Parathyroid adenoma (tissue), 2 donors: ENCODE measurements around the gene THSD4.

Source experiments
- H2AFZ ChIP-seq: fragments of 300-600 bp; sonication (generic); one replicate; pipeline ENCODE4 v1.7.0; 2017; ENCODE audit warnings: antibody characterized with exemption, mild to moderate bottlenecking
- H3K27ac ChIP-seq: fragments of 300-600 bp; sonication (generic); one replicate; pipeline ENCODE4 v1.7.0; 2017
- H3K27me3 ChIP-seq: fragments of 300-600 bp; sonication (generic); one replicate; pipeline ENCODE4 v1.7.0; 2017; ENCODE audit warnings: low read length; ENCODE audit not compliant: control insufficient read depth, insufficient read depth
- H3K36me3 ChIP-seq: fragments of 300-600 bp; sonication (generic); one replicate; pipeline ENCODE4 v1.7.0; 2017; ENCODE audit warnings: low read length; ENCODE audit not compliant: control insufficient read depth, insufficient read depth
- H3K4me1 ChIP-seq: fragments of 300-600 bp; sonication (generic); one replicate; pipeline ENCODE4 v1.7.0; 2017; ENCODE audit warnings: control low read depth
- H3K4me2 ChIP-seq: fragments of 300-600 bp; sonication (generic); one replicate; pipeline ENCODE4 v1.7.0; 2017; ENCODE audit warnings: low read length
- H3K4me3 ChIP-seq: fragments of 300-600 bp; sonication (generic); one replicate; pipeline ENCODE4 v1.7.0; 2017; ENCODE audit warnings: low read depth, low read length
- H3K79me2 ChIP-seq: fragments of 300-600 bp; sonication (generic); one replicate; pipeline ENCODE4 v1.7.0; 2017; ENCODE audit warnings: control low read depth
- H3K9ac ChIP-seq: fragments of 300-600 bp; sonication (generic); one replicate; pipeline ENCODE4 v1.7.0; 2017; ENCODE audit warnings: mild to moderate bottlenecking
- H3K9me3 ChIP-seq: fragments of 300-600 bp; sonication (generic); one replicate; pipeline ENCODE4 v1.7.0; 2017; ENCODE audit warnings: low read length; ENCODE audit not compliant: control insufficient read depth
- TF ChIP-seq, protein P1 (sequence below): fragments of 300-600 bp; sonication (generic); IDR thresholded peaks from one replicate; pipeline ENCODE4 v1.7.0; 2017; ENCODE audit warnings: antibody characterized with exemption, mild to moderate bottlenecking
- donor health status: primary hyperparathyroidism.

The THSD4 gene

DNA sequence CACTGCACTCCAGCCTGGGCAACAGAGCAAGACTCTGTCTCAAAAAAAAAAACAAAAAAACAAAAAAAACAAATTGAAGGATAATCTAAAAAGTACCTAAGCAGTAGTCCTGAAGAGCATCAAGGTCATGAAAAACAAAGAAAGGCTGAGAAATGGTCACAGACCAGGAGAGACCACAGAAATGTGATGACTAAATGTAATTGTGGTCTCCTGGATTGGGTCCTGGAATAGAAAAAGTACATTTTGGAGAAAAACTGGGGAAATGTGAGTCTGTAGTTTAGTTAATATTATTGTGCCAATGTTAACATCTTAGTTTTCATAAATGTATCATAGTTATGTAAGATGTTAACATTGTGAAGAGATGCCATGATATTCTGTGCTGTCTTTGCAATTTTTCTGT, 427.6 kb downstream of the THSD4 start:
- H2AFZ ChIP-seq, result no peak overlapping the region
- H3K36me3 ChIP-seq, result no peaks in the 10 kb centered on the region
- TF ChIP-seq, protein P1, sequence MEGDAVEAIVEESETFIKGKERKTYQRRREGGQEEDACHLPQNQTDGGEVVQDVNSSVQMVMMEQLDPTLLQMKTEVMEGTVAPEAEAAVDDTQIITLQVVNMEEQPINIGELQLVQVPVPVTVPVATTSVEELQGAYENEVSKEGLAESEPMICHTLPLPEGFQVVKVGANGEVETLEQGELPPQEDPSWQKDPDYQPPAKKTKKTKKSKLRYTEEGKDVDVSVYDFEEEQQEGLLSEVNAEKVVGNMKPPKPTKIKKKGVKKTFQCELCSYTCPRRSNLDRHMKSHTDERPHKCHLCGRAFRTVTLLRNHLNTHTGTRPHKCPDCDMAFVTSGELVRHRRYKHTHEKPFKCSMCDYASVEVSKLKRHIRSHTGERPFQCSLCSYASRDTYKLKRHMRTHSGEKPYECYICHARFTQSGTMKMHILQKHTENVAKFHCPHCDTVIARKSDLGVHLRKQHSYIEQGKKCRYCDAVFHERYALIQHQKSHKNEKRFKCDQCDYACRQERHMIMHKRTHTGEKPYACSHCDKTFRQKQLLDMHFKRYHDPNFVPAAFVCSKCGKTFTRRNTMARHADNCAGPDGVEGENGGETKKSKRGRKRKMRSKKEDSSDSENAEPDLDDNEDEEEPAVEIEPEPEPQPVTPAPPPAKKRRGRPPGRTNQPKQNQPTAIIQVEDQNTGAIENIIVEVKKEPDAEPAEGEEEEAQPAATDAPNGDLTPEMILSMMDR, result no peak
- no peak overlapping the region for H3K27ac ChIP-seq
- H3K27me3 ChIP-seq, result no peaks in the 10 kb centered on the region
- H3K4me3 ChIP-seq, result no peak overlapping the region
- H3K79me2 ChIP-seq, result no peaks in the 10 kb centered on the region
- H3K9me3 ChIP-seq, result no peaks in the 10 kb centered on the region
- no peak overlapping the region for H3K9ac ChIP-seq
- peaks cover 4% of the 10 kb centered on the region for H3K4me1 ChIP-seq
- no peak overlapping the region for H3K4me2 ChIP-seq

DNA sequence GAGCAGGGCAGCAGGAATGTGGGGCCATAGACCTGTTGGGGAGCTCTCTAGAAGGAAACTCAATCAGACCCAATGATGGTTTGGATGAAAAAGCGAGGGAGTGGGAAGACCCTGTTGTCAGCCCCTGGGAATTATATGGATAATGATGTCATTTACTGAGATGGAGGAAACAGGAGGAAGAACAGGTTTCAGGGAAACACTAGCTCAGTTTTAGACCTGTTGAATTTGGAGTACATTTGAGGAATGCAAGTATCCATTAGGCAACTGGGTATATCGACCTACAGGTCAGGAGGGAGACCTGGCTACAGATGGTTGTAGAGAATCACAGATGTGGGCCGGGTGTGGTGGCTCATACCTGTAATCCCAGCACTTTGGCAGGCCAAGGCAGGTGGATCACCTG, 428.1 kb downstream of the THSD4 start:
- Histone ChIP-seq H3K9ac (no peak overlapping the region), H3K36me3 (no peaks in the 10 kb centered on the region), H3K4me1 (peaks cover 6% of the 10 kb centered on the region), H3K27me3 (no peaks in the 10 kb centered on the region), H3K4me3 (no peak overlapping the region), H3K27ac (no peak overlapping the region), H3K4me2 (no peak overlapping the region), H2AFZ (no peak overlapping the region), H3K9me3 (no peaks in the 10 kb centered on the region), H3K79me2 (no peaks in the 10 kb centered on the region)
- TF ChIP-seq, protein P1, result no peak

DNA sequence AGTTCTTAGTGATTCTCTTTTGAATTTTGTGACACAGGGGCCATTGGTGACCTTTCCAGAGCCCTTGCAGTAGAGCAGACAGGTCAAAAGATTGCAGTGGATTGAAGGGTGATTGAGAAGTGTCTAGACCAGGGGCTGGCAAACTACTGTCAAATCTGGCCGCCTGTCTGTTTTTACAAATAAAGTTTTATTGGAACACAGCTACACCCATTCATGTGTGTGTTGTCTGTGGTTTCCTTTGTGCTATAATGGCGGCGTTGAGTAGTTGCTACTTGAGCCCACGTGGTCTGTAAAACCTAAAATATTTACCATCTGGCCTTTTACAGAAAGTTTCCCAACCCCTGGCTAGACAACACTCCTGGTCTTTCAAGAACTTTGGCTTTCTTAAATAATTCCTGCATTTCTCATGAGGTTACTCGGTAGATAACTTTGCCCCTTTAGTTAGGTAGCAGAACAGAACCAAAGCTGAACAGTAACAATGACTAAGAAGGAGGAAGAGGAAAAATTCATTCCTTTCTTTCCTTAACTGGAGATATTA, 430.0 kb downstream of the THSD4 start:
- Histone ChIP-seq H3K4me3 (no peak overlapping the region), H3K79me2 (no peaks in the 10 kb centered on the region), H3K4me2 (no peak overlapping the region), H3K9me3 (no peaks in the 10 kb centered on the region), H3K9ac (no peak overlapping the region), H3K27me3 (no peaks in the 10 kb centered on the region), H3K27ac (no peak overlapping the region), H3K4me1 (peaks cover 6% of the 10 kb centered on the region), H2AFZ (peak overlapping the region; percentile 28), H3K36me3 (no peaks in the 10 kb centered on the region)
- TF ChIP-seq, protein P1, result no peak

DNA sequence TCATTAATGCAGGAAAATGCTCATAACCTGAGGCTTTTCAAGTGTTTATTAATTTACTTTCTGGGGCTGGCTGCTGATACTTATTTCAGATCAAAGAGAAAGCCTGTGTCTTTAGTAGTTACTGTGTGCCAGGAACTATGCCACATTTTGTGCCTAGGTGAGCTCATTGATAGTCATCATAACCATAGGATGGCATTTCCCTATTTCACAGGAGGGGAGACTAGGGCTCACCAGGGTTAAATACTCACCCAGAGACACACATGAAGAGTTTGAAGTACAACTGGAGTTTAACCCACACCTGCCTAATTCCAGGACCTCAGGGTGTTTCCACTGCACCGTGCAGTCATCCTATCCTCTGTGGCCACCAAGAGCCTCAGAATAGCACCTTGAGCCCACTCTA, 430.7 kb downstream of the THSD4 start:
- H3K4me3 ChIP-seq, result no peak overlapping the region
- H3K4me1 ChIP-seq, result peaks cover 6% of the 10 kb centered on the region
- H3K9ac ChIP-seq, result no peak overlapping the region
- no peak overlapping the region for H3K4me2 ChIP-seq
- no peaks in the 10 kb centered on the region for H3K27me3 ChIP-seq
- H3K79me2 ChIP-seq, result no peaks in the 10 kb centered on the region
- peak overlapping the region; percentile 28 for H2AFZ ChIP-seq
- no peak overlapping the region for H3K27ac ChIP-seq
- no peaks in the 10 kb centered on the region for H3K9me3 ChIP-seq
- no peaks in the 10 kb centered on the region for H3K36me3 ChIP-seq
- TF ChIP-seq, protein P1, result no peak

DNA sequence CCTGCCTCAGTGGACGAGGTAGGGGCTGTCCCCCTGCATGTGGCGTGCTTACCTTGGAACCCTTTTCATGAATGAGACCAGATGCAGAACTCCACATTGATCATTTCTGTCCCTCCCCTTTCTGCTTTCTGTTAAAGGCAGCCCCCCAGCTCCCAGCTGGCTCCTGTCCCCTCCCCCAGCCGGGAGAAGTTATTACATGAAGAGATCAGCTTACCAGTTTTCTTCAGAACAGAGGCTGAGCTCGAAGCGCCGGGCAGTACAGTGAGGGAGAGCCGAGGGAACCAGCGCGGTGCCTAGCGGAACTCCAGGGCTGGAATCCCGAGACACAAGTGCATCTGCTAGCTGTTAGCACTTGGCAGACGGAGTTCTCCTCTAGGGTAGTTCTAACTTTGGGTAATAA, 431.7 kb downstream of the THSD4 start:
- H3K9ac ChIP-seq, result no peak overlapping the region
- H3K79me2 ChIP-seq, result no peaks in the 10 kb centered on the region
- H3K27ac ChIP-seq, result peak overlapping the region; percentile 56
- H2AFZ ChIP-seq, result peak overlapping the region; percentile 53
- TF ChIP-seq, protein P1, result no peak
- no peak overlapping the region for H3K4me2 ChIP-seq
- H3K36me3 ChIP-seq, result no peaks in the 10 kb centered on the region
- no peaks in the 10 kb centered on the region for H3K9me3 ChIP-seq
- peaks cover 6% of the 10 kb centered on the region for H3K4me1 ChIP-seq
- H3K4me3 ChIP-seq, result no peak overlapping the region
- H3K27me3 ChIP-seq, result no peaks in the 10 kb centered on the region
